SK-N-SH (cell line): Measurements from ENCODE around the gene GULP1. TPM values are rescaled to one million over a fixed set of nuclear protein-coding genes. Genes with fewer than 3 reads are reported as not detected.

Experiments used
- CTCF ChIA-PET: fragments of 300-600, 350-600 bp; formaldehyde crosslinking; extraction: SDS; loops from one replicate; lab custom pipeline; 2021; lab: Yijun Ruan, JAX
- POLR2A ChIA-PET: fragments of 350-600 bp; sonication (Branson Sonifier 250); formaldehyde crosslinking; extraction: SDS; loops from one replicate; lab custom pipeline; 2020; ENCODE audit warnings: antibody characterized with exemption, inconsistent platforms; lab: Yijun Ruan, JAX
- DNase-seq: peaks from one replicate; pipeline ENCODE4 v3.0.0; 2012
- H2AFZ ChIP-seq: fragments of 200-600 bp; sonication (generic); 2 replicates; pipeline ENCODE4 v1.8.1; 2016; ENCODE audit warnings: antibody characterized with exemption, mild to moderate bottlenecking, low read depth
- H3F3A ChIP-seq: fragments of 200-600 bp; sonication (generic); replicated peaks from 2 replicates; pipeline ENCODE3; 2016; ENCODE audit warnings: antibody characterized with exemption, mild to moderate bottlenecking; ENCODE audit not compliant: insufficient read depth
- H3K27ac ChIP-seq, 2 experiments: fragments of 200-500 bp in 1 of 2; fragments of 200-600 bp in 1 of 2; sonication (Bioruptor generic) in 1 of 2; sonication (generic), shearing (Covaris generic) in 1 of 2; 2 replicates each; pipeline versions ENCODE4 v1.5.1 to v1.6.1; 2014 to 2016; ENCODE audit warnings: low read depth in 2 of 2, inconsistent platforms in 1 of 2, low read length in 1 of 2, mild to moderate bottlenecking in 1 of 2, mixed read lengths in 1 of 2
- H3K27me3 ChIP-seq: fragments of 200-600 bp; sonication (generic), shearing (Covaris generic); 2 replicates; pipeline ENCODE4 v1.6.1; 2016; ENCODE audit warnings: mixed run types; ENCODE audit not compliant: insufficient read depth
- H3K36me3 ChIP-seq, 2 experiments: fragments of 200-500 bp in 1 of 2; fragments of 200-600 bp in 1 of 2; sonication (Bioruptor generic) in 1 of 2; sonication (generic) in 1 of 2; replicated peaks in 1 of 2; 2 replicates each; pipeline versions ENCODE3 to v1.5.1; 2014 to 2016; ENCODE audit warnings: low read length in 1 of 2, mild to moderate bottlenecking in 1 of 2; ENCODE audit not compliant: insufficient read depth in 2 of 2, control insufficient read depth in 1 of 2
- H3K4me1 ChIP-seq, 2 experiments: fragments of 200-500 bp in 1 of 2; fragments of 200-600 bp in 1 of 2; sonication (Bioruptor generic) in 1 of 2; sonication (generic), shearing (Covaris generic) in 1 of 2; 2 replicates each; pipeline versions ENCODE4 v1.5.1 to v1.6.1; 2014 to 2016; ENCODE audit warnings: low read depth in 1 of 2, low read length in 1 of 2, mixed run types in 1 of 2; ENCODE audit not compliant: insufficient read depth in 2 of 2, control insufficient read depth in 1 of 2
- H3K4me2 ChIP-seq: fragments of 200-600 bp; sonication (generic), shearing (Covaris generic); 2 replicates; pipeline ENCODE4 v1.6.1; 2017; ENCODE audit warnings: mixed run types
- H3K4me3 ChIP-seq, 2 experiments: fragments of 200-500 bp in 1 of 2; fragments of 200-600 bp in 1 of 2; sonication (Bioruptor generic) in 1 of 2; sonication (generic), shearing (Covaris generic) in 1 of 2; 2 replicates each; pipeline versions ENCODE4 v1.5.1 to v1.8.1; 2014 to 2016; ENCODE audit warnings: low read depth in 2 of 2, inconsistent platforms in 1 of 2, low read length in 1 of 2, mild to moderate bottlenecking in 1 of 2, mixed read lengths in 1 of 2, moderate library complexity in 1 of 2
- H3K79me2 ChIP-seq: fragments of 200-600 bp; sonication (generic); 2 replicates; pipeline ENCODE4 v1.8.1; 2017; ENCODE audit warnings: mild to moderate bottlenecking; ENCODE audit not compliant: insufficient read depth
- H3K9ac ChIP-seq: fragments of 200-600 bp; sonication (generic); 2 replicates; pipeline ENCODE4 v1.6.1; 2017; ENCODE audit warnings: mixed run types
- H3K9me2 ChIP-seq: fragments of 200-600 bp; sonication (generic); 2 replicates; pipeline ENCODE4 v1.6.1; 2017; ENCODE audit warnings: mixed run types
- H3K9me3 ChIP-seq: fragments of 200-600 bp; sonication (generic); 2 replicates; pipeline ENCODE4 v1.6.1; 2017; ENCODE audit warnings: mixed run types, mild to moderate bottlenecking, moderate library complexity
- H4K20me1 ChIP-seq: fragments of 200-600 bp; sonication (generic); 2 replicates; pipeline ENCODE4 v1.6.1; 2017; ENCODE audit warnings: mild to moderate bottlenecking, mixed run types; ENCODE audit not compliant: insufficient read depth
- CHD2 ChIP-seq: fragments of 150-350 bp; IDR thresholded peaks from 2 replicates; pipeline ENCODE4 v1.6.1; 2018; ENCODE audit warnings: low read length; ENCODE audit not compliant: partially characterized antibody
- EP300 ChIP-seq, 2 experiments: IDR thresholded peaks; 2 replicates each; pipeline versions ENCODE4 v1.4.0 to v1.6.1; 2012; ENCODE audit warnings: borderline replicate concordance in 1 of 2, low read depth in 1 of 2, low read length in 1 of 2
- EZH2phosphoT487 ChIP-seq: fragments of 200-600 bp; sonication (generic); IDR thresholded peaks from 2 replicates; pipeline ENCODE4 v1.6.1; 2017; ENCODE audit warnings: low read depth, mixed run types, mild to moderate bottlenecking, antibody characterized with exemption, moderate library complexity, borderline replicate concordance
- FOXM1 ChIP-seq: IDR thresholded peaks from 2 replicates; pipeline ENCODE4 v1.4.0; 2012; ENCODE audit warnings: low read depth, mild to moderate bottlenecking
- GATA2 ChIP-seq: sonication (generic); formaldehyde crosslinking; IDR thresholded peaks from 2 replicates; pipeline ENCODE4 v1.5.0; 2020; ENCODE audit warnings: mild to moderate bottlenecking, missing genetic modification reagents
- NFIC ChIP-seq: IDR thresholded peaks from 2 replicates; pipeline ENCODE4 v1.4.0; 2012; ENCODE audit warnings: borderline replicate concordance
- POLR2AphosphoS5 ChIP-seq: IDR thresholded peaks from 2 replicates; pipeline ENCODE4 v1.6.1; 2012; ENCODE audit warnings: low read depth, low read length
- RAD21 ChIP-seq: IDR thresholded peaks from 2 replicates; pipeline ENCODE4 v1.6.1; 2012; ENCODE audit warnings: mild to moderate bottlenecking, low read length
- RCOR1 ChIP-seq: fragments of 150-350 bp; IDR thresholded peaks from 2 replicates; pipeline ENCODE4 v1.6.1; 2017; ENCODE audit warnings: antibody characterized with exemption, low read length
- RFX5 ChIP-seq: IDR thresholded peaks from 2 replicates; pipeline ENCODE4 v1.6.1; 2012; ENCODE audit warnings: mild to moderate bottlenecking, improper control_type of control experiment, low read length
- SIN3A ChIP-seq: IDR thresholded peaks from 2 replicates; pipeline ENCODE4 v1.6.1; 2012; ENCODE audit warnings: low read depth, mild to moderate bottlenecking, low read length, moderate library complexity, borderline replicate concordance
- SMC3 ChIP-seq: IDR thresholded peaks from 2 replicates; pipeline ENCODE4 v1.6.1; 2012; ENCODE audit warnings: low read depth, low read length, improper control_type of control experiment
- TCF12 ChIP-seq: IDR thresholded peaks from 2 replicates; pipeline ENCODE4 v1.4.0; 2012
- TEAD4 ChIP-seq: IDR thresholded peaks from 2 replicates; pipeline ENCODE4 v1.4.0; 2012; ENCODE audit warnings: mild to moderate bottlenecking, borderline replicate concordance; ENCODE audit not compliant: insufficient read depth
- WGBS: methylation state at CpG from one replicate; pipeline ENCODE4 v1.1.6; 2017; ENCODE audit warnings: low lambda C conversion rate; 5-methylcytosine and 5-hydroxymethylcytosine counted together
- polyA plus RNA-seq, 3 experiments: library from polyadenylated mRNA; depleted of rRNA; stranded (reverse); fragments of >200 nt; gene quantifications; 2 replicates each; pipeline ENCODE4 v1.2.3, GENCODE V29; 2012
- TF ChIP-seq, protein P1 (sequence below): IDR thresholded peaks from 2 replicates; pipeline ENCODE4 v1.6.1; 2012; ENCODE audit warnings: mild to moderate bottlenecking, low read depth, low read length, moderate library complexity
- TF ChIP-seq, protein P2 (sequence below): IDR thresholded peaks from 2 replicates; pipeline ENCODE4 v1.4.0; 2012; ENCODE audit warnings: low read depth, borderline replicate concordance
- TF ChIP-seq, protein P3 (sequence below): fragments of 200-600 bp; sonication (generic); IDR thresholded peaks from 2 replicates; pipeline ENCODE4 v1.6.1; 2017; ENCODE audit warnings: antibody characterized with exemption, mild to moderate bottlenecking, moderate library complexity

GULP1 gene
- polyA plus RNA-seq, 1 of the 3 experiments (the other 2 are of a cell fraction), result 33.8 TPM

DNA sequence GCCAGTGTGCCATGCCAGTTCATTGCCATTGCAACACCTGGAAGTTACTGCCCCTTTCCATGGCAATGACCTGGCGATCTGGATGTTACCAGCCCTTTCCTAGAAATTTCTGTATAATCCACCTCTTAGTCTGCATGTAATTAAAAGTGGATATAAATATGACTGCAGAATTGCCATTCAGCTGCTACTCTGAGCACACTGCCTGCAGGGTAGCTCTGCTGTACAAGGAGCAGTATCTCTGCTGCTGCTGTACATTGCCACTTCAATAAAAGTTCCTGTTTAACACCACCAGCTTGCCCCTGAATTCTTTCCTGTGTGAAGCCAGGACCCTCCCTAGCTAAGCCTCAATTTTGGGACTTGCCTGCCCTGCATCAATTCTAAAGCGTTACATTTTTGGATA is 17.4 kb upstream of the GULP1 start:
- 94% methylated on average over 2 of the region's 2 CpGs for WGBS
- CTCF ChIA-PET, result interaction anchor here (0.7 to 1.4 kb wide), 5 partner anchors 16 to 250 kb away, joined by 3 read pairs; partner anchors contain the start of gene GULP1

More for the DNA sequence above, 17.4 kb upstream of the GULP1 start:
- H2AFZ ChIP-seq, result no peak overlapping the region
- H3K36me3 ChIP-seq, result no peaks in the 10 kb centered on the region
- peaks cover 18% of the 10 kb centered on the region; the same call in 1 of the 2 replicates for H3K9me3 ChIP-seq
- H3K9ac ChIP-seq, result no peak overlapping the region
- H3K4me1 ChIP-seq, result peaks cover 0 to 5% of the 10 kb centered on the region in 2 experiments; a peak in 2 of 4 replicates
- H3K9me2 ChIP-seq, result no peaks in the 10 kb centered on the region
- peaks cover 3% of the 10 kb centered on the region for H3F3A ChIP-seq
- no peak overlapping the region for H3K4me2 ChIP-seq
- POLR2A ChIA-PET, result no interaction called here
- H4K20me1 ChIP-seq, result no peaks in the 10 kb centered on the region
- TF ChIP-seq POLR2AphosphoS5 (no peak), EP300 (IDR thresholded peaks at IDR 0.05; ENCODE audit: borderline replicate concordance in 1 of 2, low read depth in 1 of 2, low read length in 1 of 2) (no peak), FOXM1 (no peak), SMC3 (no peak), NFIC (no peak), SIN3A (no peak), RFX5 (no peak), RCOR1 (no peak), EZH2phosphoT487 (no peak), TCF12 (no peak), CHD2 (no peak), TEAD4 (no peak), RAD21 (no peak), GATA2 (CRISPR knock-in tag) (no peak)
- TF ChIP-seq, protein P1, sequence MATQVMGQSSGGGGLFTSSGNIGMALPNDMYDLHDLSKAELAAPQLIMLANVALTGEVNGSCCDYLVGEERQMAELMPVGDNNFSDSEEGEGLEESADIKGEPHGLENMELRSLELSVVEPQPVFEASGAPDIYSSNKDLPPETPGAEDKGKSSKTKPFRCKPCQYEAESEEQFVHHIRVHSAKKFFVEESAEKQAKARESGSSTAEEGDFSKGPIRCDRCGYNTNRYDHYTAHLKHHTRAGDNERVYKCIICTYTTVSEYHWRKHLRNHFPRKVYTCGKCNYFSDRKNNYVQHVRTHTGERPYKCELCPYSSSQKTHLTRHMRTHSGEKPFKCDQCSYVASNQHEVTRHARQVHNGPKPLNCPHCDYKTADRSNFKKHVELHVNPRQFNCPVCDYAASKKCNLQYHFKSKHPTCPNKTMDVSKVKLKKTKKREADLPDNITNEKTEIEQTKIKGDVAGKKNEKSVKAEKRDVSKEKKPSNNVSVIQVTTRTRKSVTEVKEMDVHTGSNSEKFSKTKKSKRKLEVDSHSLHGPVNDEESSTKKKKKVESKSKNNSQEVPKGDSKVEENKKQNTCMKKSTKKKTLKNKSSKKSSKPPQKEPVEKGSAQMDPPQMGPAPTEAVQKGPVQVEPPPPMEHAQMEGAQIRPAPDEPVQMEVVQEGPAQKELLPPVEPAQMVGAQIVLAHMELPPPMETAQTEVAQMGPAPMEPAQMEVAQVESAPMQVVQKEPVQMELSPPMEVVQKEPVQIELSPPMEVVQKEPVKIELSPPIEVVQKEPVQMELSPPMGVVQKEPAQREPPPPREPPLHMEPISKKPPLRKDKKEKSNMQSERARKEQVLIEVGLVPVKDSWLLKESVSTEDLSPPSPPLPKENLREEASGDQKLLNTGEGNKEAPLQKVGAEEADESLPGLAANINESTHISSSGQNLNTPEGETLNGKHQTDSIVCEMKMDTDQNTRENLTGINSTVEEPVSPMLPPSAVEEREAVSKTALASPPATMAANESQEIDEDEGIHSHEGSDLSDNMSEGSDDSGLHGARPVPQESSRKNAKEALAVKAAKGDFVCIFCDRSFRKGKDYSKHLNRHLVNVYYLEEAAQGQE, result no peak
- TF ChIP-seq, protein P2, sequence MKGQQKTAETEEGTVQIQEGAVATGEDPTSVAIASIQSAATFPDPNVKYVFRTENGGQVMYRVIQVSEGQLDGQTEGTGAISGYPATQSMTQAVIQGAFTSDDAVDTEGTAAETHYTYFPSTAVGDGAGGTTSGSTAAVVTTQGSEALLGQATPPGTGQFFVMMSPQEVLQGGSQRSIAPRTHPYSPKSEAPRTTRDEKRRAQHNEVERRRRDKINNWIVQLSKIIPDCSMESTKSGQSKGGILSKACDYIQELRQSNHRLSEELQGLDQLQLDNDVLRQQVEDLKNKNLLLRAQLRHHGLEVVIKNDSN, result no peak
- TF ChIP-seq, protein P3, sequence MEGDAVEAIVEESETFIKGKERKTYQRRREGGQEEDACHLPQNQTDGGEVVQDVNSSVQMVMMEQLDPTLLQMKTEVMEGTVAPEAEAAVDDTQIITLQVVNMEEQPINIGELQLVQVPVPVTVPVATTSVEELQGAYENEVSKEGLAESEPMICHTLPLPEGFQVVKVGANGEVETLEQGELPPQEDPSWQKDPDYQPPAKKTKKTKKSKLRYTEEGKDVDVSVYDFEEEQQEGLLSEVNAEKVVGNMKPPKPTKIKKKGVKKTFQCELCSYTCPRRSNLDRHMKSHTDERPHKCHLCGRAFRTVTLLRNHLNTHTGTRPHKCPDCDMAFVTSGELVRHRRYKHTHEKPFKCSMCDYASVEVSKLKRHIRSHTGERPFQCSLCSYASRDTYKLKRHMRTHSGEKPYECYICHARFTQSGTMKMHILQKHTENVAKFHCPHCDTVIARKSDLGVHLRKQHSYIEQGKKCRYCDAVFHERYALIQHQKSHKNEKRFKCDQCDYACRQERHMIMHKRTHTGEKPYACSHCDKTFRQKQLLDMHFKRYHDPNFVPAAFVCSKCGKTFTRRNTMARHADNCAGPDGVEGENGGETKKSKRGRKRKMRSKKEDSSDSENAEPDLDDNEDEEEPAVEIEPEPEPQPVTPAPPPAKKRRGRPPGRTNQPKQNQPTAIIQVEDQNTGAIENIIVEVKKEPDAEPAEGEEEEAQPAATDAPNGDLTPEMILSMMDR, result no peak
- H3K4me3 ChIP-seq, result no peak overlapping the region
- H3K79me2 ChIP-seq, result no peaks in the 10 kb centered on the region
- no peak for DNase-seq
- H3K27ac ChIP-seq, result no peak overlapping the region
- no peaks in the 10 kb centered on the region for H3K27me3 ChIP-seq
